Keratinocyte (primary cell): ENCODE measurements around the gene OCIAD2.

Experiments used
- CTCF ChIP-seq, 3 experiments: IDR thresholded peaks in 1 of 3; conservative IDR thresholded peaks in 1 of 3; optimal IDR thresholded peaks in 1 of 3; 2 replicates in 2 of 3; 3 replicates in 1 of 3; pipeline versions ENCODE3 to v1.5.1; 2011; ENCODE audit warnings: low read length in 3 of 3, mild to moderate bottlenecking in 3 of 3, moderate library complexity in 2 of 3, control low read depth in 1 of 3, inconsistent platforms in 1 of 3; ENCODE audit not compliant: insufficient read depth in 2 of 3; ENCODE audit errors: extremely low read depth in 1 of 3
- EZH2 ChIP-seq: IDR thresholded peaks from one replicate; pipeline ENCODE4 v1.6.1; 2012; ENCODE audit warnings: inconsistent platforms, mild to moderate bottlenecking, low read length, moderate library complexity

DNA sequence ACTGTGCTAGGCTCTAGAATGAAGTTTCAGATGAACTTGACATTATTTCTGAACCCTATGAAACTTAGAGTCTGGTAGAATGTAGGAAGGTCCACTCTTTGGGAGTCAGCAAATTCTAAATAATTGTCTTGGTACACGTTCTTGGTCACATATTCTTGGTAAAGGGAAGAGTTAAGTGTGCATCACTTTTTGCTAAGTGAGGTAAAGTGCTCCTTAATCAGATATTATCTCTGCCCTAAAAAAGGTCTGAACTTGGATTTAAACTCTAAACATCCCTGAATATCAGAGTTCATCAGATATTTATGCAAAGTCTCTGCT lies 7.2 kb downstream of the OCIAD2 start:
- TF ChIP-seq CTCF (optimal IDR thresholded peaks at IDR 0.05 in 1 of 3, IDR thresholded peaks at IDR 0.05 in 1 of 3, conservative IDR thresholded peaks at IDR 0.05 in 1 of 3; ENCODE audit: extremely low read depth in 1 of 3, insufficient read depth in 2 of 3, low read length in 3 of 3): no peak
- no peak for TF ChIP-seq EZH2
